Measurements from ENCODE around the gene AP2A1.

Gene AP2A1

DNA sequence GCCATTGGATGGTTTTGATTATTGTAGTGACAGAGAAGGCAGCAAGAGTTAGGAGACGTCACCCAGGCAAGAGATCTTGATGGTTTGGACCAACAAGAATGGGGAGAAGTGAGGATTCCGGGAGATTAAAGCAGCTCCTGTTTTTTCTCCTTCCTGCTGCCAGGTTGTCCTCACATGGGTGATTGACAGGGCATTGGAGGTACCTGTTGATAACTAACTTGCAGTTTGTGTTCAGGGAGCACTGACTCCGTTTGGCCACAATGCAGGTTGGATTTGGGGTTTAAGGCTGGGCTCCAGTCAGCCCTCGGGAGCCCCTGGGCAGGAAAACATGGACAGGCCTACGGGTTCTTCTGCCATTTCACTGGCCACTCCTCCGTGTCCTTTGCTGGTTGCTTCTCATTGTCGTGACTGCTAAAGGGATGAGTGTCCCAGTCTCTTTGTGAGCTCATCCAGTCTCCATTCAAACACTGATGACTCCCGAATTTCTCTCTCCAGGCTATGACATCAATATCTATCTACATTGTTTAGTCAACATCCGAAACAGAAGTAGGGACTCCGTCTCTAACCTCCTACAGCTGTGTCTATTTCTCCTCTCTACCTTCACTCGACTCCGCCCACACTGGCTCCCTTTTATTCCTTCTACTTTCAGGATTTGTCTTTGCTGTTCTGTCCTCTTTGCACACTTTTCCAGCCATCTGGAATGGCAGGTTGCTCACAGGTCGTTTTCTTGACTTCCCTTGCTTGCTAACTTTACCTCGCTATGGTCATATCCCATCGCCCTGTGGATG lies 82.8 kb downstream of the AP2A1 start:
- Mint-ChIP-seq H3K27me3 (ENCODE audit: low read depth, poor library complexity) (peaks cover 2% of the 10 kb centered on the region), H3K9me3 (peaks cover 26% of the 10 kb centered on the region), H3K4me1 (peaks cover 29% of the 10 kb centered on the region), H3K36me3 (ENCODE audit: low read depth) (peaks cover 43% of the 10 kb centered on the region), H3K27ac (no peak overlapping the region), H3K4me3 (peak overlapping the region; percentile 83)
- TF ChIP-seq, protein P1, sequence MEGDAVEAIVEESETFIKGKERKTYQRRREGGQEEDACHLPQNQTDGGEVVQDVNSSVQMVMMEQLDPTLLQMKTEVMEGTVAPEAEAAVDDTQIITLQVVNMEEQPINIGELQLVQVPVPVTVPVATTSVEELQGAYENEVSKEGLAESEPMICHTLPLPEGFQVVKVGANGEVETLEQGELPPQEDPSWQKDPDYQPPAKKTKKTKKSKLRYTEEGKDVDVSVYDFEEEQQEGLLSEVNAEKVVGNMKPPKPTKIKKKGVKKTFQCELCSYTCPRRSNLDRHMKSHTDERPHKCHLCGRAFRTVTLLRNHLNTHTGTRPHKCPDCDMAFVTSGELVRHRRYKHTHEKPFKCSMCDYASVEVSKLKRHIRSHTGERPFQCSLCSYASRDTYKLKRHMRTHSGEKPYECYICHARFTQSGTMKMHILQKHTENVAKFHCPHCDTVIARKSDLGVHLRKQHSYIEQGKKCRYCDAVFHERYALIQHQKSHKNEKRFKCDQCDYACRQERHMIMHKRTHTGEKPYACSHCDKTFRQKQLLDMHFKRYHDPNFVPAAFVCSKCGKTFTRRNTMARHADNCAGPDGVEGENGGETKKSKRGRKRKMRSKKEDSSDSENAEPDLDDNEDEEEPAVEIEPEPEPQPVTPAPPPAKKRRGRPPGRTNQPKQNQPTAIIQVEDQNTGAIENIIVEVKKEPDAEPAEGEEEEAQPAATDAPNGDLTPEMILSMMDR (IDR thresholded peaks at IDR 0.05), result no peak
- no peak for DNase-seq

DNA sequence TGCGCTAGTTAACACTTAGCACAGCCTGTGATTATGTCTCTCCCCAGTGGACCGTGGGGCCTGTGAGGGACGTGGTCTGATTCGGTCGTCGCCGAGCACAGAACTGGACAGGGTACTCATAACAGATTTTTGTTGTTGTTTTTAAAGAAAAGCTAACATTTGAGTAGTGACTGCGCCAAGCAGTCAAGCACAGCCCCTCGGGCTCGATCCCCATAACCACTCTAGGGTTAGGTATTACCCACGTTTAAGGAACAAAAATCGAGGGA lies 83.4 kb downstream of the AP2A1 start:
- Mint-ChIP-seq H3K9me3 (peaks cover 26% of the 10 kb centered on the region), H3K4me3 (peak overlapping the region; percentile 83), H3K36me3 (ENCODE audit: low read depth) (peaks cover 43% of the 10 kb centered on the region), H3K4me1 (peaks cover 29% of the 10 kb centered on the region), H3K27me3 (ENCODE audit: low read depth, poor library complexity) (peaks cover 2% of the 10 kb centered on the region), H3K27ac (peak overlapping the region; percentile 99)
- no peak for DNase-seq
- TF ChIP-seq, protein P1 (IDR thresholded peaks at IDR 0.05), result no peak

DNA sequence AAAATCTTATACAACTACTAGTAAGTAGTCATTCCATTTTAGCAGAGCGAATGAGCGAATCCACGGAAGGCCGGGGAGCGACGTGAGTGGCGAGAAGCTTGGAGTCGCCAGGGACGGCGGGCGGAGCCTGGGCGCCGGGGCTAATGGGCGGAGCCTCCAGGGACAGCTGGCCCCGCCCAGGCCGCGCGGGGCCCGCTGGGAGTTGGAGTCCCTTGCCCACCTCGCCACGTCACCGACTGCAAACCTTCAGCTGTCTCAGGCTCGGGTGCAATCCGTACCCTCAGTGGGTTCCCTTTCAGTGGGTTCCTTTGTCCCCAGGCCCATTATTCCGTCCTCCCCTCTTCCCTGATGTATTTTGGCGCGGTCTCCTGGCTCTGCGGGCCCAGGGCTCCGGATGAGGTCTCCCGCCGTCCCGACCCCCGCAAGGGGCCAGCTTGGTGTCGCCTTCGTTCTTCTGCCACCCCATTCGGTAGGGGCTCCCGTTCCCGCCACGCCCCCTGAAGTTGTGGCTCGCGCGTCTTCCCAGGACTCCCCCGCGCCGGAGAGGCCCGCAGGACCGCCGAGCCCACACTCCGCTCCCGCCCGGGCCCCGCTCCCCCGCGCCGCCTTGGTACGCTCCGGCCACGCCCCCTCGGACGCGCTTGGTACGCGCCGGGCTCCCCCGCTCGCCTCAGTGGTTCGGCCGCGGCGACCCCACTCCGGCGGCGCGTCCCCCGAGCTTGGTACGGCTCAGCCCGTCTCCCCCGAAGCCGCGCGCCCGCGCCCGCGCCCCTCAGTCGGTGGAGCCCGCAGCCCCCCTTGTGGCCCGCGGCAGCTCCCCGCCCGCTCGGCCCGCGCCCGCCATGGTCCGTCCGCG lies 83.9 kb downstream of the AP2A1 start, which contains the start of gene PTOV1:
PTOV1 (plus strand) TSS at position 673 of the 856 bp plus-strand sequence.
- Mint-ChIP-seq H3K36me3 (ENCODE audit: low read depth) (peaks cover 48% of the 10 kb centered on the region), H3K4me3 (peak within 1 kb of the TSS; percentile 93), H3K27me3 (ENCODE audit: low read depth, poor library complexity) (peaks cover 2% of the 10 kb centered on the region), H3K9me3 (peaks cover 26% of the 10 kb centered on the region), H3K27ac (peak within 1 kb of the TSS; percentile 99), H3K4me1 (peaks cover 29% of the 10 kb centered on the region)
- TF ChIP-seq, protein P1 (IDR thresholded peaks at IDR 0.05), result no peak
- DNase-seq, result peak; percentile 96

DNA sequence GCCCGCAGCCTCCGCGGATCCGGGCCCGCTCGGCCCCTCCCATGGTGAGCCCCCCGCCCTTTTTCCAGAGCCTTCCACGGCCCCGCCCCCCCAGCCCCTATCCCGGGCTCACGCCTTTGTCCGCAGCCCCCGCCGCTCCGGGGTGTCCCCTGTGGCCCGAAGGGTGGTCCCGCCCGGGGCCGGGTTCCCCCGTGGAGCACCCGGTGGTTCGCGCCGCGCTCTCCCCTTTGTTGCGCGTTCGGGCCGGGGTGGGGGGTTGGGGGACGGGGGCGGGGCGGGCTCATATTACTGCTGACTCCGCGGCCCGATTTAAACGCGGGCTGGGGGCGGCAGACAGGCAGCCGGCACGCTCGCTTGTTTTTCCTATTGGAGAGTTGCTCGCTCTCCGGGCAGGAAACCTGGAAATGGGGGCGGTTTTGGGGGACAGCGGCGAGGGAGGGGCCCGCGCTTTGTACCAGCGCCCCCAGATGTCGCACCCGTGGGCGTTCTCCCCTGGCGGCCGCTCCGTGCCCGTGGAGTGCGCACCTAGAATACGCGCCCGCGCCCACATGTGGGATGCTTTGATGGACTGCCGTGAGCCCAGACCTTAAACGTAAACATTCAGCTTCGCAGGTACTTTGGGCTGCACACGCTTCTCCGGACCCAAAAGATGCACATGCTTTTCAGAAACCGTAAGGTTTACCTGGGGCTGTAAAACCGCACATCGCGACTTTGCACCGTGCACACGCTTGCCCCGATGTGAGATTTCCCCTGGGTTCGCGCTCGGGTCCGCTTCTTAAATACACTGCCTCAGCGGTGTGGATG lies 84.9 kb downstream of the AP2A1 start:
- peaks cover 29% of the 10 kb centered on the region for H3K4me1 Mint-ChIP-seq
- TF ChIP-seq, protein P1 (IDR thresholded peaks at IDR 0.05), result no peak
- DNase-seq, result peak; percentile 72
- H3K36me3 Mint-ChIP-seq (ENCODE audit: low read depth), result peaks cover 48% of the 10 kb centered on the region
- peaks cover 2% of the 10 kb centered on the region for H3K27me3 Mint-ChIP-seq (ENCODE audit: low read depth, poor library complexity)
- H3K4me3 Mint-ChIP-seq, result peak overlapping the region; percentile 93
- H3K27ac Mint-ChIP-seq, result peak overlapping the region; percentile 62
- peaks cover 26% of the 10 kb centered on the region for H3K9me3 Mint-ChIP-seq

DNA sequence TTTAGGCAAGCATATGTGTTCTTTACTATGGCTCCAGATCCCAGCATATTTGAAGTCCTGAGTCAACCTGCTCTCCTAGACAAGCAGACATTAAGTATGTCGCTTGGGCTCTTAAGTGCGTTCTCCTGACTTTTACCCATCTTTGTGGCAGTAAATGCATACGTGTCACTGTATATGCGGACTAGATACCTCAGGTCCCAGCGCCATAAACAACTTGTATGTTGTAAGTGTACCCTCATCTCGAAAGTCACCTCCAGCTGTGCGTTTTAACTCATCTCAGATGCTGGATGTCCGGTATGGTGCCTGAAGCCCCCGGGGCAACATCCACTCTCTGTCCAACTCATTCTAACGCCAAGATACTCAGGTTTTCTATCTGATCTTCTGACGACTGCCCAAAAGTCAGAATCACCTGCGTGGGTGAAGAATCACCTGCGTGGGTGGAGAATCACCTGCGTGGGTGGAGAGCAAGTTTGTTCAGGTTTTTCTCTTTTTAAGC lies 85.9 kb downstream of the AP2A1 start:
- Mint-ChIP-seq H3K4me1 (peaks cover 29% of the 10 kb centered on the region), H3K9me3 (peaks cover 23% of the 10 kb centered on the region), H3K27ac (peak overlapping the region; percentile 77), H3K4me3 (peak overlapping the region; percentile 93), H3K27me3 (ENCODE audit: low read depth, poor library complexity) (peaks cover 2% of the 10 kb centered on the region), H3K36me3 (ENCODE audit: low read depth) (peaks cover 41% of the 10 kb centered on the region)
- DNase-seq, result no peak
- TF ChIP-seq, protein P1 (IDR thresholded peaks at IDR 0.05), result no peak

Measured in nephron progenitor cell (in vitro differentiated cells).